Left ventricle myocardium inferior (tissue), 1 donor: Measurements from ENCODE around the gene RNF144A. TPM values are rescaled to one million over a fixed set of nuclear protein-coding genes. Genes with fewer than 3 reads are reported as not detected.

Source experiments
- DNase-seq: peaks from one replicate; pipeline ENCODE4 v3.0.0-alpha.2; 2020
- H3K27ac ChIP-seq: fragments of 200-600 bp; replicated peaks from 2 replicates; pipeline ENCODE4 v1.8.0; 2021
- H3K27me3 ChIP-seq: fragments of 200-600 bp; 2 replicates; pipeline ENCODE4 v1.8.0; 2021; ENCODE audit warnings: low read depth
- H3K36me3 ChIP-seq: fragments of 200-600 bp; 2 replicates; pipeline ENCODE4 v1.8.0; 2021
- H3K4me1 ChIP-seq: fragments of 200-600 bp; 2 replicates; pipeline ENCODE4 v1.8.0; 2021
- H3K4me3 ChIP-seq: fragments of 200-600 bp; 2 replicates; pipeline ENCODE4 v1.8.0; 2021; ENCODE audit warnings: mild to moderate bottlenecking, moderate library complexity
- H3K9me3 ChIP-seq: fragments of 200-600 bp; replicated peaks from 2 replicates; pipeline ENCODE4 v1.8.0; 2021
- CTCF ChIP-seq: fragments of 200-600 bp; IDR thresholded peaks from 2 replicates; pipeline ENCODE4 v1.8.0; 2021; ENCODE audit warnings: antibody characterized with exemption, mild to moderate bottlenecking, borderline replicate concordance
- intact Hi-C: fragments of 100-400 bp; cut with micrococcal nuclease; formaldehyde crosslinking; loops from one replicate; pipeline ENCODE4 v1.11.0; 2022
- total RNA-seq: library from RNA; stranded (reverse); fragmentation: NEBNext Ultra II Directional; extraction: Animal tissue kit (Norgen Biotek cat#: 25700); gene quantifications from one replicate; pipeline ENCODE4 v1.2.1, GENCODE V29; 2021
- donor health status: DM: no; HTN: yes; CAD: no; lungs with severe emphysema.

The RNF144A gene
- total RNA-seq, 1 donor from 2014 or later: 17.9 TPM

- Histone ChIP-seq H3K27me3 (no peaks in the 10 kb centered on the region), H3K4me1 (peaks cover 58% of the 10 kb centered on the region), H3K9me3 (no peaks in the 10 kb centered on the region), H3K36me3 (no peaks in the 10 kb centered on the region), H3K4me3 (no peak overlapping the region), H3K27ac (no peak overlapping the region)
- no peak for DNase-seq
- no peak for TF ChIP-seq CTCF
- intact Hi-C loops: no loop called here
These were observed 61.8 kb downstream of the RNF144A start for GRCh38 chr2:6978991-6979390.

GRCh38 chr2:6982449-6982848, 65.2 kb downstream of the RNF144A start:
- Histone ChIP-seq H3K27me3 (no peaks in the 10 kb centered on the region), H3K9me3 (no peaks in the 10 kb centered on the region), H3K4me1 (peaks cover 69% of the 10 kb centered on the region), H3K4me3 (no peak overlapping the region), H3K36me3 (no peaks in the 10 kb centered on the region), H3K27ac (peak overlapping the region; percentile 65)
- DNase-seq: no peak
- no peak for TF ChIP-seq CTCF
- intact Hi-C loops: no loop called here

GRCh38 chr2:6982934-6983589, 65.8 kb downstream of the RNF144A start:
- Histone ChIP-seq H3K4me3 (no peak overlapping the region), H3K9me3 (no peaks in the 10 kb centered on the region), H3K27me3 (no peaks in the 10 kb centered on the region), H3K27ac (peak overlapping the region; percentile 65), H3K4me1 (peaks cover 66% of the 10 kb centered on the region), H3K36me3 (no peaks in the 10 kb centered on the region)
- TF ChIP-seq CTCF: no peak
- intact Hi-C loops: no loop called here
- DNase-seq: no peak

GRCh38 chr2:6986301-6986911, 69.2 kb downstream of the RNF144A start:
- Histone ChIP-seq H3K27me3 (no peaks in the 10 kb centered on the region), H3K4me3 (no peak overlapping the region), H3K4me1 (peaks cover 57% of the 10 kb centered on the region), H3K9me3 (no peaks in the 10 kb centered on the region), H3K27ac (peak overlapping the region; percentile 65), H3K36me3 (peaks cover 6% of the 10 kb centered on the region)
- no peak for TF ChIP-seq CTCF
- intact Hi-C loops: no loop called here
- no peak for DNase-seq

- H3K27me3 ChIP-seq: no peaks in the 10 kb centered on the region
- no peak overlapping the region for H3K4me3 ChIP-seq
- peaks cover 6% of the 10 kb centered on the region for H3K36me3 ChIP-seq
- H3K4me1 ChIP-seq: peaks cover 60% of the 10 kb centered on the region
- peak overlapping the region; percentile 65 for H3K27ac ChIP-seq
- no peak for TF ChIP-seq CTCF
- intact Hi-C loops: no loop called here
- no peak for DNase-seq
- H3K9me3 ChIP-seq: no peaks in the 10 kb centered on the region
These were observed 69.7 kb downstream of the RNF144A start for GRCh38 chr2:6986912-6987361.
